HG02763 (cell line): ENCODE data around the gene JADE3.
A peak's percentile ranks its signal among the peaks of the same experiment; 100 is the strongest.

ENCODE experiments used
- ATAC-seq: cut with Tn5 transposase; IDR thresholded peaks from one replicate; pipeline ENCODE4 v1.9.1; 2021; ENCODE audit warnings: mild to moderate bottlenecking, moderate library complexity; ENCODE audit not compliant: unreplicated experiment

JADE3 gene

GRCh38 chrX:46912098-46912602 is at the start of gene JADE3:
Gene JADE3, plus strand, starts transcription at chrX:46912421. Its CDS starts 72,474 bp downstream, at chrX:46984895.
- ATAC-seq: no peak

- ATAC-seq: no peak
Measured at GRCh38 chrX:46863072-46863471, 49.1 kb upstream of the JADE3 start.

GRCh38 chrX:46864606-46865005 is 47.6 kb upstream of the JADE3 start:
- no peak for ATAC-seq

GRCh38 chrX:46865281-46865680 is 46.9 kb upstream of the JADE3 start:
- no peak for ATAC-seq

- ATAC-seq: no peak
Measured at GRCh38 chrX:46866726-46867125, 45.5 kb upstream of the JADE3 start.

- no peak for ATAC-seq
Measured at GRCh38 chrX:46873746-46874145, 38.5 kb upstream of the JADE3 start.

GRCh38 chrX:46876901-46877300 is 35.3 kb upstream of the JADE3 start:
- no peak for ATAC-seq

GRCh38 chrX:46882266-46882665 is 30.0 kb upstream of the JADE3 start:
- ATAC-seq: no peak

GRCh38 chrX:46884799-46885198 is 27.4 kb upstream of the JADE3 start:
- no peak for ATAC-seq

- ATAC-seq: no peak
Measured at GRCh38 chrX:46898207-46898606, 14.0 kb upstream of the JADE3 start.

- peak; percentile 83 for ATAC-seq
Measured at GRCh38 chrX:46903458-46904242, 8.6 kb upstream of the JADE3 start.

GRCh38 chrX:46904626-46905025 is 7.6 kb upstream of the JADE3 start:
- no peak for ATAC-seq

GRCh38 chrX:46910415-46910814 is 1.8 kb upstream of the JADE3 start:
- ATAC-seq: no peak

- no peak for ATAC-seq
Measured at GRCh38 chrX:46912603-46913491, 626 bp downstream of the JADE3 start.

GRCh38 chrX:46913667-46914066 is 1.4 kb downstream of the JADE3 start:
- ATAC-seq: no peak

GRCh38 chrX:46916273-46916672 is 4.1 kb downstream of the JADE3 start:
- no peak for ATAC-seq

GRCh38 chrX:46917622-46918021 is 5.4 kb downstream of the JADE3 start:
- ATAC-seq: no peak

- ATAC-seq: no peak
Measured at GRCh38 chrX:46918434-46918833, 6.2 kb downstream of the JADE3 start.

- ATAC-seq: no peak
Measured at GRCh38 chrX:46920235-46920634, 8.0 kb downstream of the JADE3 start.

- ATAC-seq: no peak
Measured at GRCh38 chrX:46922611-46923010, 10.4 kb downstream of the JADE3 start.

GRCh38 chrX:46927718-46928117 is 15.5 kb downstream of the JADE3 start:
- ATAC-seq: no peak
